COLO829 (cell line): ENCODE data around the gene VWA8.
"Not testable (repeated sequence)": the region's sequence is repeated elsewhere in the genome, so short reads cannot be mapped to it uniquely, and the experiment has no call there.

ENCODE experiments used
- DNase-seq: peaks from one replicate; pipeline ENCODE4 v3.0.0; 2012; ENCODE audit warnings: low spot score

The VWA8 gene

DNA sequence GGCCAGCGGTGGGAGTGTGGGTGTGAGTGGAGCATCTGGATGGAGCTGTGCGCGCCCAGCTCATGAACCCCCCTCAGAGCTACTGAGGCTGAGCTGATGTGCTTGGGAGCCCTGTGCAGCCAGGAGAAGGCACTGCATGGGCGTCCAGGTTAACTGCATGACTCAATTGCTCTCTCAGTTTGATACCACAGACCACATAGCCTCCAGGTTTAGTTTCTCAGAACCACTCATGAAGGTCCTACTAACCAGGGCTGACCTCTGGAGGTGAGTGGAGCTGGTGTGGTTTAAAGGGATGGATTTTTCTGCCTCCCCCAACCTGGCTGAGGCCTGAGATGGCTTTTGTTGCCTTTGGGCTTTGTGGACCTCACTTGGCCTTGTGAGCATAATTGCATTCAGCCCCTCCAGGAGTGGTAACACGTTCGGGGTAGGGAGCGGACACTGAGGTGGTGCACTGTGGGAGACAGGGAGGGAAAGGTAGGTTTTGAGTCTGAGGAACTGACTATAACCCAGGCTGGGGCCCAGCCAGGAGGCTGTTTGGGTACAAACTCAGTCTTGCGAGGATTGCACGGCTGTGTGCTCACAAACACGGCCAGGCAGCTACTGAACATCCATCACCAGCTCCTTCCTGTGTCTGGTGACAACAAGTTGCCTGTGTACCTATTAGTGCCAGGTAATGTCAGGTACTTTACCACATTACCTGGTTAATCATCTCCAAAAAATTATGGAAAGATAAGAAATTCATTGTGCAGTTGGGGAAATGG lies 406.1 kb downstream of the VWA8 start:
- DNase-seq: no peak

DNA sequence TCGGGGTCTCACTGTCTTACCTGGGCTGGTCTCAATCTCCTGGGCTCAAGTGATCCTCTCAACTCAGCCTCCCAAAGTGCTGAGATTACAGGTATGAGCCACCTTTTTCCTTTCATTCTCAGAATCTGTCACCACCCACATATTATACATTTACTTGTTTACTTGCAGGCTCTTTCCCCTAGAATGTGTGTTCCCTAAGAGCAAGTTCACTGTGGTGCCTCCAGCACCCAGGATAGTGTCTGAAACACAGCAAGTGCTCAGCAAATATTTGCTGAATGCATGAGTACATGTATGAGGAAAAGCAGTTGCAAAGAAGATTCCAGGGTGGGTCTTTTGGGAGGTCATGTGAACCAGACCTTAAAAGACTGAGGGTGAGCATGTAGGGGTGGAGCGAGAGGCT lies 406.7 kb downstream of the VWA8 start:
- DNase-seq: no peak

DNA sequence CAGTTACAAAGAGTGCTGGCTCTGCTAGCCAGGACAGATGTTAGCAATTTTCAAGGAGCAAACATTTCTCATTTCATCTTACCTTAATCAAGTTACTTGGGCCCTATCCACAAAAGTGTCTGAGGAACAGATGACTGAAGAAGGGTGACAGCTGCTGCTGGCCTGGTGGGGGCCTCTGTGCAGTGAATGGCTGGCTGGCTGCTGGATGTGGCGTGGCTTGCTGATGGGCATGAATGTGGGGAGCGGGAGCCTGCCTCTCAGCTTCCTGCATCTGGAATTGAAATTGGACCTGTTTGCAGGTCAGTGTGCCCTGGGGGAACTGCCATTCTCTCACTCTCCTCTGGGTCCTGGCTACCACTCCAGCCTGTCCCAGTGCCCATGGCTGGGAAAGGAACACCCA lies 408.9 kb downstream of the VWA8 start:
- DNase-seq: no peak

DNA sequence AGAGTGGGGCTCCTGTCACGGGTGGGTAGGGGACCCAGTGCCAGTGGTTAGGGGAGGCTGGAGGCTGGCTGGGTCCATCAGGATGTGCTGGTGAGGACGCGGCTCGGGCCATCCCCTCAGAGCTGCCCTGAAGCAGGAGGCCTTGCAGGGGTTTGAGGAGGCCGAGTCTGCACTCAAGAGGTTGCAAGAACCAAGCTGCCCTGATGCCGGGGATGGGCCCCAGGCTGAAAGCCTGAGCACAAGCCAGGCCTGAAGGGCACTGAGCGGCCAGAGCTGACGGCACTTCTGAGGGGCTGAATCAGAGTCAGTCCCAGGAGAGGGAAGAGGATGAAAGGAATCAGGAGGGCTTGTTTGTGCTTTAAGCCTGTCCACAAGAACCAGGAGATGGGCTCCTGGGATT lies 410.6 kb downstream of the VWA8 start:
- DNase-seq: no peak

DNA sequence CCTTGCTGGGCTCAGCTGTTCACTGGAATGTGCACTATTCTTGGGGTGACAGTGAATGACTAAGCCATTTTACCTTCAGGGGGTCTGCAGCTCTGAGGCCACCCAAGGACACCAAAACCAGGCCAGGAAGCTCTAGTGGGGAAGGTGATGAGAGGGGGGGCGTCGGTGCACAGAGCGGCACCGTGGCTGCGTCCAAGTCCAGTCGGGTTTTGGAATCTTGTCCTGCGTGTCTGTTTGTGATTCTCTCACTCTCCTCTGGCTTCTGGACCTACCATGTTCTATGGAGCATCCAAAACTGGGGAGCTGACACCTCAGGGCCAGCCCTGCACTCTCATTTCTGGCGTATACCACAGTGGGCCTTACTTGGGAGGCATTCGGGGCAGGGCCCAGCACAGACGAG lies 411.4 kb downstream of the VWA8 start:
- DNase-seq: no peak

DNA sequence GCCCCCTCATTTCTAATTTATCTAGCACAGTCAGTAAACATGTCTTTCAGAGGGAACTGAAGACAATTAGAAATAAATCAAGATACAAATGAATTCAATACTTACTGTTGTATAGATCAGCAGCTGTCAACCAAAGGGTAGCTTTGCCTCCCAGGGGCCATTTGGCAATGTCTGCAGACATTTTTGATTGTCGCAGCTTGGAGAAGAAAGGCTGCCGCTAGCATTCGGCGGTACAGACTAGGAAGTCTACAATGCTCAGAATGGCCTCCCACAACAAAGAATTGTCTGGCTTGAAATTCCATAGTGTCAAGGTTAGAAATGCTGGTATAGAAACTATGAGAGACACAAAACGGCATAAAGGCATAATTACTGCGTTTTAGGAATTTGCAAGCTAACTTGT lies 412.0 kb downstream of the VWA8 start:
- no peak for DNase-seq

DNA sequence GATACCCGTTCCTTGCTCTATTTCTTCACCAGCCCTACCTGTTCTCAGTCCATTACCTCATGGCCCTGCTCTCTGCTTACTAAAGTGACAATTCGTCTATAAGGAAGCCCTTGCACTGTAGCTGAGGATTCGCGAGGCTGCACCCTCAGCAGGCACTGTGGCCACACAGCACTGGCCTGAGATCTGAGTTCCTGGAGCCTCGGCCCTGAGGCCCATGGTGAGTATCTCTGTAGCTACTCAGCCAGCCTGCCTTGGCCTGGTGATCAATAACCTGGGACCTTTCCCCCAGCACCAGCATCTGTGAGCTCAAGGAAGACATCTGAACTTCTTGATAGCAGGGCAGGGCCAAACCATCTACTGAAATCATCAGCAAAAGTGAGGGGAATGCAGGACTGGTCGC lies 412.9 kb downstream of the VWA8 start:
- DNase-seq: no peak

DNA sequence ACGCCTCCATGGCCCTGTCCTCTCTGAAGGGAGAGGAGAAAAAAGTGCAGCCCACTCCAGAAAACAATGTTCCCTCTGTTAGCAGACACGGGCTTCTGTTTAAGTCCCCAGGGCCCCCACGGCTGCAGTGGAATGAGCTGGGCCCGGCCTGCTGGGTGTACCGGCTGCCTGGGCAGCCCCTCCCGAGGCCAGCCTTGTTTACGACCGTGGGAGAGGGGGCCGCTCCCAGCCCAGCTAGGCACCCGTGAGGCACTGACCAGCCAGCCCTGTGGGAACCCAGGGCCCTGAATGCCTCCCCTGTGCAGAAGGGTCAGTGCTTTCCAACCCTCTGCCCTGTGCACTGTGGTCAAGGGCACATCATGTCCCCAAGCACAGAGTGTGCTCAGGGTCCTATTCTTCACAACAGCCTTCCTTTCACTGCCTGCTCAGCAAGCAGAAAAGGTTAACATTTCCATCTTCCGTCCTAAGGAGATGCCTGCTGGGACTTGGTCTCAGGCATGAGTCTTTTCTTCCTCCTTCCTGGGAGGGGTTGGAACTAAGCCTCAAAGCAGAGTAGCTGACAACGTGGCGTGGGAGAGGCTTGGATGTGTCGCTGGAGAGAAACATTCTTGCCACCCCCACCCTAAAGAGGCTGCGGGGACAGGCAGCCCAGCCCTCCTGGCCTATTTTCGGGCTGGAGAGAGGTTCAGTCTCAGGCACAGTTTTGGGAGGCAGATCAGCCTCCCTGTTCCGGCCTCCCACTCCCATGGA lies 413.5 kb downstream of the VWA8 start:
- peak; percentile 95 for DNase-seq

DNA sequence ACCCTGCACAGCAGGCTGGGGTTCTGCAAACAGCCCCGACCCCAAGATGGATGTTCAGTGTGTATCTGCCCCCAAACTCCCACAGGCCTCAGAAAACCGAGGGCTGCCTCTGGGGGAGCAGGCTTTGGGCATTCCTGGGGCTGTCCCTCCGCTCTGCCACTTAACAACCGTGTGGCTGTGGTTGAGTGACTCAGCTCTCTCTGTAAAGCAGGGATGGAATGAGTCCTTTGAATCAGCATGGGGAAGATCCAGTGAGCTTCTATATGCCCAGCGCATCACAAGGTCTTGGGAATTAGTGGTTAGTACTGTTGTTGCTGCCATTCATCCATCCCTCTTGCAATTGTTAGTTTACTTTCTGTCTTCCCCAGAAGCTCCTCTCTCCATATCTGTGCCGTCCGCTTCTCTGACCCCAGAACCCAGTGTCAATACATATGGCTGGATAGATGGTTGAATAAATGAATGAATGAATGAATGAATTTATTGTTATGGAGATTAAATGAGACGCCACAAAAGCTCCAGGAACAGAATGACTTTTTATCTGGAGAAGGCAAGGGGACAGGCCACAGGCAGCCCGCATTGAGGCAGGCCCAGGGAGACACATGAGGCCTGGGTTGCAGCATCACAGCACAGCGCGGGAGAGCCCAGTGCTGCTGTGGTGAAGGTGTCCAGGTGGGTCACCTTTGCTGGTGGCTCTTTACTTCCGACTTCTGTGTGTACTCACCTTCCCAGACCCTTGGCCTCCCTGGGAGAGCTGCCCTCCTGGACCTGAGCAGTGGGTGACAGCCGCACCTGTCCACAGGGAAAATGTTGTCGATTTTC lies 414.3 kb downstream of the VWA8 start:
- DNase-seq: peak; percentile 79

DNA sequence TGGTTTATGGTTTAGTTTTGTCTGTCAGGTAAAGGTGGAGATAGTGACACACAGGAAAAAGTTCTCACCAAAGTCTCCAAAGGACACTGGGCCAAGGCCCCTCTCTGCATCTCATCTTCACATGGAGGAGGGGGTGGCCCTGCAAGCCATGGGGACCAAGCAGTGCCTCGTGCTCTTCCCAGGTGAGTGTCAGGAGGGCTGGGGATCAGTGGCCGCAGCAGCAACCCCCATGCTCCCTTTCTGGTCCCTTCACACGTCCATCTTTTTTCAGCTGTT lies 415.5 kb downstream of the VWA8 start:
- no peak for DNase-seq

DNA sequence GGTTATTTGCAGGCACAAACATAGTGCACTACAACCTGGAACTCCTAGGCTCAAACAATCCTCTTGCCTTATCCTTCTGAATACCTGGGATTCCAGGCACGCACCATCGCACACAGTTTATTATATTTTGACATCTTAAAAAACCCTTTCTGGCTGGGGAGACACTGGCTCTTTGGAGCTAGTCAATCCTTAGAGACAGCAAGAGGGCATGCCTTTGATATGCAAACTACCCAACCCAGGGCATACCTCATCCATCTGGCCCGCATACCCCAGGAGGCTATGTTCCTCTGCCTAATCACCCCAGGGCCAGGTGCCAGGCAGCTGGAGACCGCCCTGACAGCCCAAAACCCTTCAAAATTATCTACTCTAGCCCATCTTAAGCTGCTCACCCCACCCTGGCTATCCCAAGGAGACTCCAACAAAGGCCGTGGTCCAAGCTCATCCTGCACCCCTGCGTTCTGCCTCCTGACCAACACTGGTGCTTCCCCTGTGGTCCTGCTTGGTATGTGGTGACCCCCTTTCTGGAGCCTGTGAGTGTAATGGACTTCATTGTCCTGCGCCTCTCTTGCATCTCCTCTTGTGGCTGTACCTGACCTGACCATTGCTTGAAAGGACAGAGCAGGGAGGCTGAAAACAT lies 417.1 kb downstream of the VWA8 start:
- DNase-seq: no peak

DNA sequence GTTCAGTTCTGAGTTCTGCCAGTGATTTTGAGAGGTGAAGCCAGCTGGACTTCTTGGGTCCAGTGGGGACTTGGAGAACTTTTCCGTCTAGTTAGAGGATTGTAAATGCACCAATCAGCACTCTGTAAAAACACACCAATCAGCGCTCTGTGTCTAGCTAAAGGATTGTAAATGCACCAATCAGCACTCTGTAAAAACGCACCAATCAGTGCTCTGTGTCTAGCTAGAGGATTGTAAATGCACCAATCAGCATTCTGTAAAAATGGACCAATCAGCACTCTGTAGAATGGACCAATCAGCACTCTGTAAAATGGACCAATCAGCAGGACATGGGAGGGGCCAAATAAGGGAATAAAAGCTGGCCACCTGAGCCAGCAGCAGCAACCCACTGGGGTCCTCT lies 418.1 kb downstream of the VWA8 start:
- DNase-seq: not testable (repeated sequence)

DNA sequence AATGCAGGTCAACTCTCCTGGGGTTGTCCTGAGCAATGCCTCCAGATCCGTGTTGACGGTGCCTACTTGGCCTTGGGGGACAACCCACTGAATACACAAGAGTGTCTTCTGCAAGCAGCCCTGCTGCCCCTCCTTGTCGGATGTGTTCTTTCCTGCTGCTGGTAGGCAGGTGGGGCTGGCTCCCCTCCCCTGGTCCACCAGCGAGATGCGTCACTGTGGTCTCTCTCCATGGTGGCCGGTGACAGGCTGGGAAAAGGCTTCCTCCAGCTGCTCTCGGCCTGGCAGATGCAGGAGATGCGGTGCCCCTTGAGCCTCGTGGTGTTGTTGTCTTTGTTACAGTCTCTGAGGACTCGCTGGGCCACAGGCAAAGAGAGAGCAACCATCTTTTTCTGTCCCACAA lies 418.6 kb downstream of the VWA8 start:
- no peak for DNase-seq

DNA sequence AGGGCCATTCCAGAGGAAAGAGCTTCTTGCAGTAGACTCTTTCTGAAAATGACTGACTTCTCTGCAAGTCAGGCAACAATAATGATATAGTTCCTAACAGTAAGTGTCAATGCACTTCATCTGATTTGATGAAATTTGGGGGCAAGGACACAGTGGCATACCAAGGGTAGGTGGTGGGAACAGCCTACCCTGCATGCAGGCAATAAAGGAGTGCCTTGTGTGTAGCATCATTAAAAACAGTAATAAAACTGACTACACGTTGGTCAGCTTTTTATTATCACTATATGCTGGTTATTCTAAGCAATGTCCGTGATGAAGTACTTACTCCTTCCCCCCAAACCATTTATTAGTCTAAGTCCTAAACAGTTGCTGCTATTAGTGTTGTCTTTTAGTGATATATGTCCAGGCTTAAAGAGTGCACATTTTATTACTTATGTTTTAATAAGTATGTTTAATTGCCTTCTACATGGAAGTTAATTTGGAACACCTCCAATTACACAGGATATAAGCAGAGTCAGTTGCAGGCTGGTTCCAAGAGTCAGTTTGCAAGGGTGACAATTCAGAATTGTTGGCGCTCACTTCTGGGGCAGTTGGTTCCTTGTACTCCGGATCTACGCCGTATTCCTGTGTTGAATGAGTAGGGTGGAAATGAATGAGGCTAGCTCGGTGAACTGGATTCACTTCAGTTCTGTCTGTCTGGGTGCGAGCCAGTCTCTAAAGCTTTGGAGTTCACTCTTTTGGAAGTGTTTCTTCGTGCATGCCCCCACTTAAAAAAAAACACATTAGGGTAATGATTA lies 419.6 kb downstream of the VWA8 start:
- DNase-seq: no peak

DNA sequence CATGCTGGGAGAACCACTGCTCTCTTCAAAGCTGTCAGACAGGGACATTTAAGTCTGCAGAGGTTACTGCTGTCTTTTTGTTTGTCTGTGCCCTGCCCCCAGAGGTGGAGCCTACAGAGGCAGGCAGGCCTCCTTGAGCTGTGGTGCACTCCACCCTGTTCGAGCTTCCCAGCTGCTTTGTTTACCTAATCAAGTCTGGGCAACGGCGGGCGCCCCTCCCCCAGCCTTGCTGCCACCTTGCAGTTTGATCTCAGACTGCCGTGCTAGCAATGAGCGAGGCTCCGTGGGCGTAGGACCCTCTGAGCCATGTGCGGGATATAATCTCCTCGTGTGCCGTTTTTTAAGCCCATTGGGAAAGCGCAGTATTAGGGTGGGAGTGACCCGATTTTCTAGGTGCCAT lies 420.7 kb downstream of the VWA8 start:
- not testable (repeated sequence) for DNase-seq

DNA sequence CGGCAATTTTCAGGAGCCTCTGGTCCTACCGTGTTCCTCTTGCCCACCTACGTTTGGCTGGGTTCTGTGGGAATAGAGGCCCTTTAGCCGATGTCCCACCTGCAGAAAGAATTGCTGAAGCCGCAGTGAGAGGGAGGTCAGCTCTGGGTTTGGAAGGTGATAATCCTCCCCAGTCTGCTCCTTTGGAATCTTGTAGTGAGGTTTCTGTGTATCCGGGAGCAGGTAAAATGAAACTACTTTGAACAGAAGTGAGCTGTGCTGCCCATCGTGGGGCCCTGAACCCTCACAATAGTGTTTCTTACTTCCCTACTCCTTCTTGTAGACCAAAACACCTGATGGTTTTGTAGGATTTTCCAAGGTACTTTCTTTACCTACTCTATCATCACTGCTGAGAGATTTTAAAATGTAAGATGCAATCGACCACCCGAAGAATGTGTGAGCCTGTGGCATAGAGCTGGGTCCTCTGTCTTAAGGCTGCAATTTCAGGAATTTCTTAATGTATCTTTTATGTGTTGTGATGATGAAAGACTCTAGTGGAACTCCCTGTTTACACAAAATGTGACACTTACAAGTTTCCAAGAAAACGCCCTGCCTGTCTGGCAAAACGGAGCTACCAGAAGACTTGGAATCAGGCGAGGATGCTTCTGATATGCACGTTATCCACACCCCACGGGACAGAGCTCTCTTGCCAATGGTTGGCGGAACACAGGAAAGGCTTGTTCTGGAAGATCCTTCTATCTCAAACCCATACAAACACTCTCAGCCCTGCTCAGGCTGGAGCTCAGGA lies 427.4 kb downstream of the VWA8 start:
- DNase-seq: no peak

DNA sequence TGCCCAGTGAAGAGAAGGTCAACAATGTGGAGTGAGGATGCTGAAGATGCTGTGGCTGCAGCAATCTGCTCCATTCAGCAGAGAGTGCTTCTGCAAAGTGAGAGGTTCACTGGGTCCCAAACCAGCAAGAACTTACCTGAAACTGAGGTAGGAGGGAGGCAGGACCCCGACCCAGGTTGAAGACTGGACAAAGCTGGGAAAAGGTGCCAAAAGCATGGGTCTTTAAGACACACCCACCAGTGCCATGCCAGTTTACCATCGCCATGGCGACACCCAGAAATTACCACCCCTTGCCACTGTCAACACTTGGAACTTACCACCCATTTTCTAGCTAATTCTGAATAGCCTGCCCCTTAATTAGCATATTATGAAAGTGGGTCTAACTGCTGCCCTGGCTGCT lies 432.9 kb downstream of the VWA8 start:
- no peak for DNase-seq

DNA sequence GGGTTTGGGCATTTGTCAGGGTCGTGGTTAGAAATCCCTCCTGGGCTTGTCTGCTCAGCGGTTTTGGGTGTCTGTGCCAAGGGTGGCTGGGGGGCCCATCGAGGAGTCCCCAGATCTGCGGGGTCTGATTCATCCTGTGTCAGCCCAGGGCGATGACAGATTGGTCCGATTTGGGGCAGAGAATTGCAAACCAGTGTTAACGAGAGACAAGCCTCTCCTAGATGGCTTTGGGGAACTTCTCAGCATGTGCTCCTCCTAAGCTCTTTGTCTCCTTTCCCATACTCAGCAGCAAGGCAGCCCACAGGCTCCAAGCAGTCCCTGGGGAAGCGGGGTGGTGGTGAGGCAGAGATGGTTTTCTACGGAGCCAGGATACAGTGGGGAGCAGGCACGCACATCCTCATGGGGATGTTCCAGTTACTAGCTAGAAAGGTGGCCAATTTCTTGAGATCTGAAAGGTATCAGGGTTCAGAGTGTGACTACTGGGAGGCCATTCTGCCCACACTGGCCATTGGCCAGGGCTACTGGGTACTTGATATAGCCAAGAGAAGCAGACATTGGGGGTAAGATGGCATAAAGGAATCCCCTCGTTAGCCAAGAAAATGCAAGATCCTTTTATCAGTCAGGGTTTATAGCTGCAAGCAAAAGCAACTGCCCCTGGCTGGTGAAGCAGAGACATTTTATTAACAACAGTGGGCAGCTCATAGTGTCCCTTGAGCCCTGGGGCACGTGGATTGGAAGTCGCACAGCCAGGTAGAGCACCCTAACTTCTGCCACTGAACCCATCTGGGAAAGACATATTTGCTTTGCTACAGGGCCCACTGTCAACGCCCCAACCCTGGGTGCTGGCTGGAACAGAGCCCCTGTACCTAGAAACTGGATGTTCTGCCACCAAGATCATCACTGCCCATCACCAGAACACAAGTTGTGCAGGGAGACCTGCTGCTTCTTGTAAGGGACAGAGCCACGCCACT lies 440.0 kb downstream of the VWA8 start:
- DNase-seq: no peak

DNA sequence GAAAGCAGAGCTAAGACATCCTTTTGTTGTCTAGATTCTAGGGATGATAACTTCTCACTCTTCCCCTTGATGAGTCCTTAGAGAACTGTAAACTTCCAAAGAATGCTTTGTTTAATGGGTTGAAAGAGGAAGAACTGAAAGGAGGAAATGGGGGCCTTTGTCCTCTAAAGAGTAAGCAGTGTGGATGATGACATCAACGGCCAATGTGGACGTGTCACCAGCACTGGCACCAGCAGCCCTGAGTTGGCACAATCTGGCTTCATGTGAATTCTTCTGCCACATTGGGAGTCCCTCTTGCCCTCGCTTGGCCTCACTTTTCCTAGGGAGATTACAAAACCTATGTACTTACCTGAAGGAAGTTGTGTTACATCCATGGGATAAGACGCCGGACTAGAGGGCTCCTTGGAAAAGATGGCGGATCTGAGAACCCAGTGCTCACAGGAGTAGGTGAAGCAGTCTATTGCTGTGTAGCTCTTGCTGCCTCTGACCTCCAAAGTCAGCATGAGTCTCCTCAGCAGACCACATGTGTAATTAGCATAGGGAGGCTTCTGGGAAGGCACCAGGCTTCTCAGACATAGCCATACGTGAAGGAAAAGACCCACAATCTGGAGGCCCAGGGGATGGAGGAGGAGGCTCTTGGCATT lies 440.8 kb downstream of the VWA8 start:
- no peak for DNase-seq
